Sigmoid colon (tissue), 4 donors: ENCODE results near the gene FLNB.

Experiments used
- CTCF ChIP-seq, 4 experiments: fragments of 450-650 bp in 3 of 4; fragments of 200-600 bp in 1 of 4; IDR thresholded peaks; one replicate each; pipeline ENCODE4 v1.5.1; 2016 to 2019; ENCODE audit warnings: antibody characterized with exemption in 4 of 4, mild to moderate bottlenecking in 3 of 4, moderate library complexity in 2 of 4
- EP300 ChIP-seq, 4 donors: sonication (generic); formaldehyde crosslinking; IDR thresholded peaks; one replicate each; pipeline ENCODE4 v1.6.1; 2017; ENCODE audit warnings: antibody characterized with exemption in 4 of 4
- POLR2A ChIP-seq, 2 donors: fragments of 450-650 bp; IDR thresholded peaks; one replicate each; pipeline ENCODE4 v1.6.1; 2016; ENCODE audit warnings: antibody characterized with exemption in 2 of 2, mild to moderate bottlenecking in 2 of 2, moderate library complexity in 2 of 2

- no peak for TF ChIP-seq CTCF (IDR thresholded peaks at IDR 0.05)
- no peak for TF ChIP-seq POLR2A (IDR thresholded peaks at IDR 0.05)
- TF ChIP-seq EP300 (IDR thresholded peaks at IDR 0.05) = no peak
These were observed 22.8 kb upstream of the FLNB start for GRCh38 chr3:57985176-57985983.
